Embryonic facial prominence (tissue), 1 donor: ENCODE data around the gene AIG1.
A peak's percentile ranks its signal among the peaks of the same experiment; 100 is the strongest.
"Not testable (repeated sequence)": the region's sequence is repeated elsewhere in the genome, so short reads cannot be mapped to it uniquely, and the experiment has no call there.

Experiments used
- DNase-seq: peaks from one replicate; pipeline ENCODE4 v3.0.0-alpha.2; 2016; ENCODE audit errors: extremely low spot score

The AIG1 gene

DNA sequence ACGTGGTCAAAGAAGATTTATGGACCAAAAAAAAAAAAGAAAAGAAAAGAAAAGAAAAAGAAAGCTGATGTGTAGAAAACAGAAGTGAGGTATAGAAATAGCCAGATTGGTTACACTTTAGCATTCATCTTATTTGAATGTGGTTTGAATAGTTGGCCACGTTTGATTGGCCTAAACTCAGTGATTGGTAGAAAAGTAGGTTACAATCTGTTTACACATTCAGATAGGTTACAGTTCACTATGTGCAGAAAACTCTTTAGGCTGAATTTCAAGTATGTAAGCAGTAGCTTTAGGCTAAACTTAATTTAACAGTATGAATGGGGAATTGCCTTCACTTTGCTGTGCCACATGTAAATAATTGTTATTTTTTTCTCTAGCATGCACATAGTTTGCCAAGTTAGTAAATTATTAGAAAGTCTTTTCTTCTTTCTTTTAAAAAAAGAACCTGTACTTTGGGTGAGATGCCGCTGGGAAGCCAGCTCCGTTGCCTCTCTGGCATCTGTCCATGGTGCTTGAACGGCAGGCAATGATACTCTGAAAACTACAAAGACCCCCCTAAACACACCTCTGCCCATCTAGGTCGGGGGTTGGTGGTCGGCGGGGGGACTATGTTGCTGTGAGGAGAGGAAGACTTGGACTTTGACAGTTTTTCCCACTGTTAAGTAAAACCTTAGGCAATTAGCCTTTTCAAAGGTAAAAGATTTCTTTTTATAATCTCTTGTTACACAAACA lies 173.0 kb downstream of the AIG1 start:
- no peak for DNase-seq

DNA sequence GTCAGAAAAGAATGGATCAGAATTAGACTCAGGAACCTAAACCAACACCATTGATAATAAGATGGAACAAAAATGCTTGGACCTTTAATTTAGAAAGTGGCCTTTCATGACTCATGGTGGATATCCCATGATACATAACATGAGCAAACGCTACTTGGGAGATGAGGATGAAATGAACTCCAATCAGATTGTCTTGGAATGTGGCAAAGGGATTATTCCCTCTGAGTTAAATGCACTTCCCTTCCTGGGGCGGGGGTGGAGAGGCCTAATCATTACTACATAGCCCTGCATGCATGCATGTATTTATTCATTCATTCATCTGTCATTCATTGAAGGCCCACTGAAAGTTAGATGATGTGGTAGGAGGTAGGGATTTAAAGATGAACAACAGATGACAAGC lies 174.0 kb downstream of the AIG1 start:
- no peak for DNase-seq

DNA sequence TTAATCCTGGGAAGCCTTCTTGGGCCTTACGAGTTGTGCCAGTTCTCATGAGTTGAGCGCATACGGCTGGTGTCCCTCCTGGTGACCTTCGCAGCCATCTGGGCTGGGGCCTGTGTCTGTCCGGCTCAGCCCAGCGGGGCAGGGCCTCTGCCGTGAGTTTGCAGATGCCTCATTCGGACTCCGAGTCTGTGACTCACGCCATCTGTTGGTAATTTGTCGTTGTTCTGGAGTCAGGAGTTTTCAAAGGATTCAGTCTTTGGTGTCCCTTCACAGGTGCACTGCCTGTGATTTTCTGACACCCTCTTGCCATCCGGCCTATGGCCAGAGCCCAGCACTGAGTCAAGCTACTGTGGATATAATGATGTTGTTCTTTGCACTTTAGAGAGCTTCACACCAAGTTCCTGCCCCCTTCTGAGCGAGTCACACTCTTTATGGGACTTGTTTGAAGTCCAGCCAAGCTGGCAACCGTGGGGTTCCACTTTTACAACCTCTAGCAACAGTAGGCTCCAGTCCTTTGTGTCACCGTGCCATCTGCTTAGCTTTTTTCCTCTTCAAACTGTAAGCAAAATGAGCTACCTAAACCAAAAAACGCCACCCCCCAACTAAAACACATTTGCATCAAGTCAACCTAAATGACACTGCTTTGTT lies 175.6 kb downstream of the AIG1 start:
- no peak for DNase-seq

GRCh38 chr6:143238306-143238705 lies 177.6 kb downstream of the AIG1 start:
- DNase-seq, result no peak

- DNase-seq, result no peak
These were observed 180.4 kb downstream of the AIG1 start for GRCh38 chr6:143241111-143241510.

DNA sequence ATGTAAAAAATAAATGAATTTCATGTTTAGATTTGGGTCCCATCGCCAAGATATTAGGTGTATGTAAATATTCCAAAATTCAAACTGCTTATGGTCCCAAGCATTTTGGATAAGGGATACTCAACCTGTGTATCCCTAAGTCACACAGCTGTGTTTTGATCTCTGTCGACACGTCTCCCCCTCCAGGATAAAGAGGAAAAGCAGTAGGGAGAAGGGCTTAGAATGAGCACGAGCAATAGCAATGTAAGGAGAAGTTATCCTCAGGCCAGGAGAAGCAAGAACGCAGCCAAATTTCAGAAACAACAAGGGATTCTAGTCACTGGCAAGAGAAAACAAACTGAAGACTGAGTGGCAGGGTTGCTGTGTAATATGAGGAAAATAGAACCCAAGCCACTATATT lies 181.2 kb downstream of the AIG1 start:
- DNase-seq, result no peak

- no peak for DNase-seq
These were observed 183.1 kb downstream of the AIG1 start for GRCh38 chr6:143243786-143244185.

GRCh38 chr6:143245656-143246055 lies 185.0 kb downstream of the AIG1 start:
- no peak for DNase-seq

DNA sequence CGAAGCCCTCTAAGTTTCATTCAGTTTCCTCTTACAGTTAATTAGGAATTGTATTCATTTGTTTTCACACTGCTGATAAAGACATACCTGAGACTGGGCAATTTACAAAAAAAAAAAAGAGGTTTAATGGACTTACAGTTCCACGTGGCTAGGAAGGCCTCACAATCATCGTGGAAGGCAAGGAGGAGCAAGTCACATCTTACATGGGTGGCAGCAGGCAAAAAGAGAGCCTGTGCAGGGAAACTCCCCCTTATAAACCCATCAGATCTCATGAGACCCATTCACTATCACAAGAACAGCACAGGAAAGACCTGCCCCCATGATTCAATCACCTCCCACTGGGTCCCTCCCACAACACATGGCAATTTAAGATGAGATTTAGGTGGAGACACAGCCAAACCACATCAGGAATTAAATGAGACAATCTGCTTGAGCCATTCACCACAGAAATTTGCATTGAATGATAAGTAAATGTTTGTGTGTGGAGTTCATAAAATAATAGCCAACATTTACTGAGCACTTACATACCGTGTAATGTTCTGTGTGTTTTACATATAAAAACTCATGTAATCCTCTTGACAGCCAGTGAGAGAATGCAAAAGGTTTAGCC lies 185.6 kb downstream of the AIG1 start:
- not testable (repeated sequence) for DNase-seq

DNA sequence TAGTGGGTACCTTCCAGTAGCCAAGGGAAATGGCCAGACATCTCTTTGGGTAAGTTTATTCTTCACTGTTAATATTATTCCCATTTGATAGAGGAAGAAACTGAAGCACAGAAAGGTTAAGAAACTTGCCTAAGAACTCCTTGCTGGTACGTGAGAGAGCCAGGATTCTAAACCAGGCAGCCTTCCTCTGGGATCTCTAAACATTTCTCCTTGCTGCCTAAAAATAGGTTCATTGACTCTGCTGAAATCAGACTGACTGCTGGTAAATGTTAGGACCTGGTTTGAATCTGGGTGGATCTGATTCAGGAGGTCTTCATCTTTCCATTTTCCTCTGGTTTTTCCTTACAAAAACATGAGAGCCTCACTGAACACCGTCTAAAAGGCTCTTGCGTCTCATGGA lies 186.9 kb downstream of the AIG1 start:
- DNase-seq, result no peak

DNA sequence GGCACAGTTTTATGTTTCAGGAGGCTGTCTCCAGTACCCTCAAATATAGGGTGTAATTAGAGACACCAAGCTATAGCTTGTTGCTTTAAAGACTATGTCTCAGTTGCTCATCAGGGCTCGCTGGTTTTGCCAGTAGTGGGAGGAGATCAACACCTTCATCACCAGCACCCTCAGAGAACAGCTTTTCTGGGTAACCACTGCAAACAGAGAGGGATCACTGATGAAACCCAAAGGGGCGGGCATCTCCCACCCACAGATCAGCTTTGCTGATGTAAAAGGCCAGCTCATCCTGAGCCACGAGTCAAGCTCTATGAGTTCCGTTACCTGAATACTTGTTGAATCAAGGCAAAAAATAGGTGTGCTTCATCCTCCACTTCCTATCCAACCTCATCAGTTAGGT lies 187.7 kb downstream of the AIG1 start:
- DNase-seq, result no peak

- no peak for DNase-seq
These were observed 190.6 kb downstream of the AIG1 start for GRCh38 chr6:143251288-143251687.

DNA sequence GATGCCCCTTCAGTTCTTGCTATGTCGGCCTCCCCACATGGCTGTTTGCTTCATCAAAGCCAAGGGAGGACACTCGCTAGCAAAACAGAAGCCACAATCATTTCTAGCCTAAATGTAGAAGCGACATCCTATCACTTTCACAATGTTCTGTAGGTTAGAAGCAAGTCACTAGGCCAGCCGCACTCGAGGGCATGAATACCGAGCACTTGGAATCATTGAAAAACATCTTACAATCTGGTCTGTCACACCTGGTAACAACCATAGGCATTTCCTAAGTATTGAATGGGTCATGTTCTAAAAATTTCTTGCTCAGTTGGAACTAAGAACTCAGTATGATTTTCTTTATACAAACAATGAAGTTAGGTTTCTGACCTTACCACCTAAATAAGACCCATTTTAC lies 192.3 kb downstream of the AIG1 start:
- no peak for DNase-seq

DNA sequence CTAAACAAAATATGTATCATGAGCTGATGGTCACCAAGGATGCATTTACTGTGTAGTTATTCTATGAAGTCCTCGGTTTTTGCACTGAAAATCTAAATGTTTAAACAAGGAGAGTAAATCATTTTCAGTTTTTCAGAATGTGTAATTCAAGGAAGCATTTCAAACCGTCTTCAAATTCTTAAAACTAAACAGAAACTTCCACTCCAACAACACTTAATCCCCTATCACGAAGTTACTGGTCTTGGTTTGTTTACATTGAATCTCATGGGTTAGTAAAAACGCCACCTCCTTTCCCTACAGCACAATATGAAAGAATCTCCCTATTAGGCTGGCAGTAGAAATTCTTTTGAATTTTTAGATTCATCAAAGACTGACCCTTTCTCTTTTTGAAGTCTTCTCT lies 192.9 kb downstream of the AIG1 start:
- DNase-seq, result no peak

DNA sequence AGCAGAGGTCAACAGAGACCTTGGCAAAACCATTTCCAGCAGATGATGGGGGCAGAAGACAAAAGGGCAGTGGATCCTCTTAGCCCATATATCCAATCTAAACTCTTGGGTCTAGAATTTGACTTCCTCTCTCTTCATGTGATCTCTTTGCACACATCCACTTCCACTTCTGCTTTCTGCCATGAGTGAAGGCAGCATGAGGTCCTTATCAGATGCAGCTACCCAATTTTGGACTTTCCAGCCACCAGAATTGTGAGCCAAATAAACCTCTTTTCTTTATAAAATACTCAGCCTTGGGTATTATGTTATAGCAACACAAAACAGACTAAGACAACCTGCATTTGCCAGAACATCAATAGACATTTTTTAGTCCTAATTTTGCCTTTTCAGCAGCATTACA lies 198.3 kb downstream of the AIG1 start:
- DNase-seq, result no peak

DNA sequence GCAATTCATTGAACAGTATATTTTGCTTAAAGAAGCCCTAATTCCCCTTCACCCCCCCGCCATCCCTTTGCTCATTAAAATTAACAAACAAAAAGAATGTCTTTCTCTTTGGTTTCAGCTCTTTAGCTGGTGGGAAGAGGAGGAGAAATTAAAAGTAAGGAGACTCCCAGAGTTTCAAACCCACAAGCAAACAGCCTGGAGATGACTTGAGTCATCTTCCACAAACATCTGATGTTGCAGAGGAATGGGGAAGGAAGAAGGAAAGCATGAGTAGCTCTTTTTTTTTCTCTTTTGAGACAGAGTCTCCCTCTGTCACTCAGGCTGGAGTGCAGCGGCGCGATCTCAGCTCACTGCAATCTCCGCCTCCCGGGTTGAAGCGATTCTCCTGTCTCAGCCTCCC lies 200.2 kb downstream of the AIG1 start:
- no peak for DNase-seq

- no peak for DNase-seq
These were observed 201.3 kb downstream of the AIG1 start for GRCh38 chr6:143261899-143262436.

- DNase-seq, result no peak
These were observed 202.2 kb downstream of the AIG1 start for GRCh38 chr6:143262859-143263258.

DNA sequence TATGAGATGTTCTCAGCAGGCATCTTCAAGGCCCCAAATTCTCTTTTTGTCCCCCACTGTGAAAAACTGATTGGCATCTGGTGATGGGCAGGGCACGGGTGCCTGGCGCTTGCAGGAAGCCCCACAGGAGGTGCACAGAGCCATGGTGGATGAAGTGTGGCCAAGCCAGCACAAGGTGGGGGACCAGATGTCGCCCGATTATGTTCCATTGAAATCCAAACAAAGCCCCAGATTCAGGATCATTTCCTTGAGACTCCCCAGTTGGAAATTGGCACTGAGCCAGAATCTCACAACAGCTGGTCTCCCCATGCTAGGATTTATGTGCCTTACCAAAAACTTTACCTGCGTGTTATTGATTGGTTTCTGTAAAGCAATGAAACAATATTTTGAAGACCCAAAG lies 203.7 kb downstream of the AIG1 start:
- no peak for DNase-seq

DNA sequence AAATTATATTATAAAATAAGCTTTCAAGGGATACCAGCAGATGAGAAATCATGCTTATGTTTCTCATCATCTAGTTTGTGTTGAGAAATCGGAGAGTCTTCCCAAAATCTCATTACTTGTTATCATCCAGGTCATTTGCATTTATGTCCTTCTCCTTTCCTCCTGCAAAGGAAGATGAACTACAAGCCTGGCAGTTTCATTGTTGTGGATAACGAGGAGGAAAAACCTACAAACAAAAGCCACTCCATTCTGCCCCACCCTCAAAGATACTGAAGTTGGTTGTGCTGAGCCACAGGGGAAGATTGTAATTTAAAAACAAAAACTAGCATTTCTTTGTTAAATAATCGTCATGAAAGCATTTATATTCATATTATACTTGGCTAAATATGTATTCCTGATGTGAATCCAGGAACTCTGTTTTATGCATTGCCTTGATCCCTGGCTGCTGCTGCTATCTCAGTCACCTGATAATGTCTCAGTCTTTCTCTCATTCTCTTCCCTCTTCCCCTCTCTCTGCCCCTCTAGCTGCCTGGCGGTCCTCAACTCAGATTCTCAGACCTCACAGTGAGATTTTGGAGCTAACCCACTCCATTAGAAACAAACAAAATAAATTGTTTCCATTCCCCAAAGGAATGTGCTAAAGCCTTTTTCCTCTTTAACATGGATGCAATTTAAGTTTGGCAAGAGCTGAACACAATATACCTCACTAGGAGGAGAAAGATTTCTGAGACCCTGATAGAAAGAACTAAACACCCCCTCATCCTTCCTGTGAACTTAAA lies 204.5 kb downstream of the AIG1 start:
- peak; percentile 32 for DNase-seq

DNA sequence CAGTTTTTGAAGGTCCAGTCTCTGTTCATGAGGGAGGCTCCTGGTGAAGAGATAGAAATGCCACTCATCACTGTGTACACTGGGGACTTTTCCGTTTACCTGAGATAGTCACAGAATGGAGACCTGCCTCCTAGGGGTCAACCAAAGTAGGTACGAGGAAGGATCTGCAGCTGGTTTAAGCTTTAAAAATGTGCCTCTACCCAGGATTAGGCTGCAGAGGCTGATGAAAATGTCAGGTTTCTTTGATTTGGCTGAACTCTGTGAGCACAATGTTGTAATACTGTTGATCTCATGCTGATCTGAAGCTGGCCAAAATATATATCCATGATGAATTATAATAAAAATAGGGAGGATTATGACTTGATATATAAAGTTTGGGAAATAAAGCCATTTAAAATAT lies 207.1 kb downstream of the AIG1 start:
- no peak for DNase-seq

DNA sequence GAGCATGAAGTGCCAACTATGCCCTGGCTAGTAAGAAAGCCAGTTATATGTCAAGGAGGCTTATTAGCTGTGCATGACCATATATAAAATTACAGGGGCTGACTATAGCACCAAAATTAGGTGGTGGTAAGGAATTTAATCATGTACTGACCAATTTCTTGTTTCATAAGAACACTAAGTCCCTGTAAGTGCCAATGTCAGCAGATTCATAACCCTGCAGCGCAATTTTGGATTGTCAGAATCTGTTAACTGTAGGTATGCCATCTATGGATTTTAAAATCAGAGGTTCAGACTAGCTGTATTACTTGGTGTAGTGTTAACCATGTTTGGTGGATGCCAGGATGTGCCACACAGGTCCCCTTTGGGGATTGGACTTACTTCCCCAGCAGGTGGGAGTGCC lies 207.8 kb downstream of the AIG1 start:
- no peak for DNase-seq
